HEK293 (cell line): ENCODE results near the gene KLHDC7B.

Experiments
- CTCF ChIA-PET: fragments of 350-600 bp; formaldehyde crosslinking; extraction: SDS; loops from one replicate; lab custom pipeline; 2021; ENCODE audit warnings: antibody characterized with exemption; lab: Yijun Ruan, JAX
- POLR2A ChIA-PET: fragments of 300-600 bp; formaldehyde crosslinking; extraction: SDS; loops from one replicate; lab custom pipeline; 2020; ENCODE audit warnings: antibody characterized with exemption, inconsistent platforms; lab: Yijun Ruan, JAX
- H3K27ac ChIP-seq: fragments of 200-500 bp; sonication (Bioruptor generic); 2 replicates; pipeline ENCODE4 v1.5.1; 2014; ENCODE audit warnings: low read depth, low read length, control low read depth, inconsistent platforms; ENCODE audit errors: extremely low read depth
- H3K36me3 ChIP-seq, 2 experiments: fragments of 200-500 bp in 1 of 2; sonication (Bioruptor generic) in 1 of 2; 1 replicate in 1 of 2; 2 replicates in 1 of 2; pipeline ENCODE4 v1.5.1; 2014 to 2017; ENCODE audit warnings: inconsistent platforms in 2 of 2, low read length in 2 of 2; ENCODE audit not compliant: control insufficient read depth in 2 of 2, insufficient read depth in 1 of 2
- H3K4me1 ChIP-seq: fragments of 200-500 bp; sonication (Bioruptor generic); 2 replicates; pipeline ENCODE4 v1.5.1; 2014; ENCODE audit warnings: mild to moderate bottlenecking, low read length, inconsistent platforms; ENCODE audit not compliant: control insufficient read depth, insufficient read depth
- H3K4me3 ChIP-seq: 2 replicates; pipeline ENCODE4 v1.5.1; 2011; ENCODE audit warnings: low read depth, mild to moderate bottlenecking, control low read depth, low read length, moderate library complexity
- H3K9me3 ChIP-seq: fragments of 200-500 bp; sonication (Bioruptor generic); 2 replicates; pipeline ENCODE4 v1.5.1; 2014; ENCODE audit warnings: low read depth, low read length, inconsistent platforms; ENCODE audit not compliant: control insufficient read depth, insufficient read depth
- ATF2 ChIP-seq: fragments of 450-650 bp; formaldehyde crosslinking; IDR thresholded peaks from 2 replicates; pipeline ENCODE4 v1.5.1; 2016; ENCODE audit warnings: missing biosample characterization, missing genetic modification characterization, low read depth
- GFI1B ChIP-seq: fragments of 450-650 bp; formaldehyde crosslinking; IDR thresholded peaks from 2 replicates; pipeline ENCODE4 v1.5.1; 2016; ENCODE audit warnings: missing biosample characterization, missing genetic modification characterization
- INSM2 ChIP-seq: fragments of 450-650 bp; formaldehyde crosslinking; IDR thresholded peaks from 2 replicates; pipeline ENCODE4 v1.5.1; 2016; ENCODE audit warnings: missing biosample characterization, missing genetic modification characterization
- KLF16 ChIP-seq: fragments of 450-650 bp; formaldehyde crosslinking; IDR thresholded peaks from 2 replicates; pipeline ENCODE4 v1.5.1; 2017; ENCODE audit warnings: missing biosample characterization, missing genetic modification characterization
- KLF17 ChIP-seq: fragments of 450-650 bp; formaldehyde crosslinking; IDR thresholded peaks from 2 replicates; pipeline ENCODE4 v1.5.1; 2016; ENCODE audit warnings: missing biosample characterization, missing genetic modification characterization
- KLF7 ChIP-seq: fragments of 450-650 bp; formaldehyde crosslinking; IDR thresholded peaks from 2 replicates; pipeline ENCODE4 v1.5.1; 2016; ENCODE audit warnings: missing biosample characterization, missing genetic modification characterization, borderline replicate concordance
- REPIN1 ChIP-seq: fragments of 450-650 bp; formaldehyde crosslinking; IDR thresholded peaks from 2 replicates; pipeline ENCODE4 v1.5.1; 2017; ENCODE audit warnings: missing biosample characterization, missing genetic modification characterization, low read depth
- ZBTB21 ChIP-seq: fragments of 450-650 bp; formaldehyde crosslinking; IDR thresholded peaks from 2 replicates; pipeline ENCODE4 v1.5.1; 2017; ENCODE audit warnings: missing biosample characterization, missing genetic modification characterization
- ZBTB49 ChIP-seq: fragments of 450-650 bp; formaldehyde crosslinking; IDR thresholded peaks from 2 replicates; pipeline ENCODE4 v1.5.1; 2016; ENCODE audit warnings: missing biosample characterization, missing genetic modification characterization, low read depth
- ZFP37 ChIP-seq: fragments of 450-650 bp; formaldehyde crosslinking; IDR thresholded peaks from 2 replicates; pipeline ENCODE4 v1.5.1; 2016; ENCODE audit warnings: missing biosample characterization, missing genetic modification characterization
- ZNF146 ChIP-seq: fragments of 450-650 bp; formaldehyde crosslinking; IDR thresholded peaks from 2 replicates; pipeline ENCODE4 v1.5.1; 2016; ENCODE audit warnings: missing biosample characterization, missing genetic modification characterization
- ZNF24 ChIP-seq: fragments of 450-650 bp; formaldehyde crosslinking; IDR thresholded peaks from 2 replicates; pipeline ENCODE4 v1.5.1; 2016; ENCODE audit warnings: missing biosample characterization, missing genetic modification characterization
- ZNF37A ChIP-seq: fragments of 450-650 bp; IDR thresholded peaks from 2 replicates; pipeline ENCODE4 v1.5.1; 2018; ENCODE audit warnings: missing biosample characterization, missing genetic modification characterization
- ZNF529 ChIP-seq: fragments of 450-650 bp; formaldehyde crosslinking; IDR thresholded peaks from 2 replicates; pipeline ENCODE4 v1.5.1; 2017; ENCODE audit warnings: missing genetic modification characterization, missing biosample characterization; ENCODE audit not compliant: insufficient replicate concordance
- ZNF560 ChIP-seq: fragments of 450-650 bp; formaldehyde crosslinking; IDR thresholded peaks from 2 replicates; pipeline ENCODE4 v1.5.1; 2017; ENCODE audit warnings: missing biosample characterization, missing genetic modification characterization, borderline replicate concordance
- ZNF624 ChIP-seq: fragments of 450-650 bp; formaldehyde crosslinking; IDR thresholded peaks from 2 replicates; pipeline ENCODE4 v1.5.1; 2017; ENCODE audit warnings: missing biosample characterization, missing genetic modification characterization
- ZNF645 ChIP-seq: fragments of 450-650 bp; formaldehyde crosslinking; IDR thresholded peaks from 2 replicates; pipeline ENCODE4; 2016; ENCODE audit warnings: missing biosample characterization, missing genetic modification characterization
- ZNF776 ChIP-seq: fragments of 450-650 bp; formaldehyde crosslinking; IDR thresholded peaks from 2 replicates; pipeline ENCODE4 v1.5.0; 2017; ENCODE audit warnings: missing biosample characterization, missing genetic modification characterization, borderline replicate concordance

The KLHDC7B gene

GRCh38 chr22:50584106-50585096 is 38.7 kb downstream of the KLHDC7B start:
- H3K36me3 ChIP-seq = peaks cover 15 to 34% of the 10 kb centered on the region in 2 experiments
- H3K27ac ChIP-seq = no peak overlapping the region
- ChIA-PET POLR2A (interaction anchor here (0.5 to 2.5 kb wide), 9 partner anchors 19 to 323 kb away, joined by 3 to 16 read pairs (median 4); partner anchors contain the start of genes MAPK12, SCO2 and SYCE3), CTCF (interaction anchor here (0.6 to 2.6 kb wide), 3 partner anchors 21 to 59 kb away, joined by 3 to 7 read pairs (median 7); partner anchors contain the start of genes SCO2 and SYCE3)
- H3K4me3 ChIP-seq = no peak overlapping the region
- H3K4me1 ChIP-seq = peaks cover 3% of the 10 kb centered on the region; the same call in 1 of the 2 replicates
- H3K9me3 ChIP-seq = no peaks in the 10 kb centered on the region
- TF ChIP-seq GFI1B = no peak
- no peak for TF ChIP-seq KLF16 (tag by site-specific recombination)

GRCh38 chr22:50585238-50585637 is 39.5 kb downstream of the KLHDC7B start:
- H3K4me3 ChIP-seq = no peak overlapping the region
- no peak overlapping the region for H3K27ac ChIP-seq
- ChIA-PET POLR2A (interaction anchor here (0.5 to 1.1 kb wide), 4 partner anchors 22 to 324 kb away, joined by 3 to 6 read pairs (median 4); partner anchors contain the start of genes MAPK12, SCO2 and SYCE3), CTCF (interaction anchor here (1.4 to 2.6 kb wide), 2 partner anchors 22 to 60 kb away, joined by 7 read pairs; partner anchors contain the start of genes SCO2 and SYCE3)
- no peaks in the 10 kb centered on the region for H3K9me3 ChIP-seq
- H3K36me3 ChIP-seq = peaks cover 12 to 26% of the 10 kb centered on the region in 2 experiments
- peaks cover 3% of the 10 kb centered on the region; the same call in 1 of the 2 replicates for H3K4me1 ChIP-seq
- TF ChIP-seq ZNF529 = no peak
- peak; percentile 77 for TF ChIP-seq ATF2 (tag by site-specific recombination)

- CTCF ChIA-PET = interaction anchor here (2.6 kb wide), 1 partner anchor 23 kb away, joined by 7 read pairs; the partner anchor contains the start of gene SYCE3
- peaks cover 3% of the 10 kb centered on the region; the same call in 1 of the 2 replicates for H3K4me1 ChIP-seq
- H3K36me3 ChIP-seq = peaks cover 6 to 21% of the 10 kb centered on the region in 2 experiments; a peak in 2 of 3 replicates
- H3K27ac ChIP-seq = no peak overlapping the region
- POLR2A ChIA-PET = no interaction called here
- H3K4me3 ChIP-seq = no peak overlapping the region
- no peaks in the 10 kb centered on the region for H3K9me3 ChIP-seq
- no peak for TF ChIP-seq ZNF776 (tag by site-specific recombination)
- TF ChIP-seq ZNF560 = no peak
- no peak for TF ChIP-seq ZBTB21 (tag by site-specific recombination)
- TF ChIP-seq KLF7 (tag by site-specific recombination) = no peak
- no peak for TF ChIP-seq ZFP37
- no peak for TF ChIP-seq ZNF624
- no peak for TF ChIP-seq ZBTB49
- no peak for TF ChIP-seq REPIN1 (tag by site-specific recombination)
- no peak for TF ChIP-seq INSM2 (tag by site-specific recombination)
- no peak for TF ChIP-seq ZNF645 (tag by site-specific recombination)
- no peak for TF ChIP-seq ZNF24
- no peak for TF ChIP-seq KLF17 (tag by site-specific recombination)
- no peak for TF ChIP-seq ZNF146
- no peak for TF ChIP-seq ZNF37A (tag by site-specific recombination)
Measured at GRCh38 chr22:50585781-50586180, 40.1 kb downstream of the KLHDC7B start.
